RWPE1 (cell line): ENCODE measurements around the gene TNFAIP2.

Experiments used
- CTCF ChIA-PET: fragments of 350-600 bp; sonication (Branson Sonifier 250); formaldehyde crosslinking; extraction: SDS; loops from one replicate; lab custom pipeline; 2021; lab: Yijun Ruan, JAX
- POLR2A ChIA-PET: fragments of 400-600 bp; formaldehyde crosslinking; extraction: SDS; loops from one replicate; lab custom pipeline; 2020; ENCODE audit warnings: antibody characterized with exemption; ENCODE audit not compliant: low non-redundant PET; lab: Yijun Ruan, JAX
- DNase-seq: peaks from one replicate; pipeline ENCODE4 v3.0.0; 2012; ENCODE audit warnings: low spot score
- H3K27ac ChIP-seq: fragments of 450-650 bp; 2 replicates; pipeline ENCODE4 v1.5.1; 2017
- TF ChIP-seq, protein P1 (sequence below): fragments of 450-650 bp; conservative IDR thresholded peaks from 2 replicates; pipeline ENCODE4 v1.5.1; 2017; ENCODE audit warnings: low read depth, mild to moderate bottlenecking

TNFAIP2 gene

DNA sequence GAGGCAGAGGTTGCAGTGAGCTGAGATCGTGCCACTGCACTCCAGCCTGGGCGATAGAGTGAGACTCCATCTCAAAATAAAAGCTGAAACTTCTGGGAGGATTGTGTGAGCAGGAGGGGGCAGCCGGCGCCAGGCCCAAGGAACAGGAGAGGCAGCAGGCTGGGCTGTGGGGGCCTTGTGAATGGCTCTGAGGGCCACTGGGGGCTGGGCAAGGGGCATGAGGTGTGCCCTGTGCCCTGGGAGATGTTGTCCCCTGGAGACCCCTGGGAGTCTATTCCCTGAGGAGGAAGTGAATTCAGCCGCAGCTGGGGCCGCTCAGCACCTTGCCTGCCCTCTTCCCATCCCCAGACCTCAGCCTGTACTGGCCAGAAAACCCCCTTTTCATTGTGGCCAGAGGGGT, 34.3 kb upstream of the TNFAIP2 start:
- TF ChIP-seq, protein P1, sequence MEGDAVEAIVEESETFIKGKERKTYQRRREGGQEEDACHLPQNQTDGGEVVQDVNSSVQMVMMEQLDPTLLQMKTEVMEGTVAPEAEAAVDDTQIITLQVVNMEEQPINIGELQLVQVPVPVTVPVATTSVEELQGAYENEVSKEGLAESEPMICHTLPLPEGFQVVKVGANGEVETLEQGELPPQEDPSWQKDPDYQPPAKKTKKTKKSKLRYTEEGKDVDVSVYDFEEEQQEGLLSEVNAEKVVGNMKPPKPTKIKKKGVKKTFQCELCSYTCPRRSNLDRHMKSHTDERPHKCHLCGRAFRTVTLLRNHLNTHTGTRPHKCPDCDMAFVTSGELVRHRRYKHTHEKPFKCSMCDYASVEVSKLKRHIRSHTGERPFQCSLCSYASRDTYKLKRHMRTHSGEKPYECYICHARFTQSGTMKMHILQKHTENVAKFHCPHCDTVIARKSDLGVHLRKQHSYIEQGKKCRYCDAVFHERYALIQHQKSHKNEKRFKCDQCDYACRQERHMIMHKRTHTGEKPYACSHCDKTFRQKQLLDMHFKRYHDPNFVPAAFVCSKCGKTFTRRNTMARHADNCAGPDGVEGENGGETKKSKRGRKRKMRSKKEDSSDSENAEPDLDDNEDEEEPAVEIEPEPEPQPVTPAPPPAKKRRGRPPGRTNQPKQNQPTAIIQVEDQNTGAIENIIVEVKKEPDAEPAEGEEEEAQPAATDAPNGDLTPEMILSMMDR, result no peak
- ChIA-PET POLR2A (no interaction called here), CTCF (interaction anchor here (0.6 to 1.1 kb wide), 2 partner anchors 10 to 57 kb away, joined by 3 read pairs; no protein-coding TSS in a partner anchor)
- H3K27ac ChIP-seq, result no peak overlapping the region
- no peak for DNase-seq

DNA sequence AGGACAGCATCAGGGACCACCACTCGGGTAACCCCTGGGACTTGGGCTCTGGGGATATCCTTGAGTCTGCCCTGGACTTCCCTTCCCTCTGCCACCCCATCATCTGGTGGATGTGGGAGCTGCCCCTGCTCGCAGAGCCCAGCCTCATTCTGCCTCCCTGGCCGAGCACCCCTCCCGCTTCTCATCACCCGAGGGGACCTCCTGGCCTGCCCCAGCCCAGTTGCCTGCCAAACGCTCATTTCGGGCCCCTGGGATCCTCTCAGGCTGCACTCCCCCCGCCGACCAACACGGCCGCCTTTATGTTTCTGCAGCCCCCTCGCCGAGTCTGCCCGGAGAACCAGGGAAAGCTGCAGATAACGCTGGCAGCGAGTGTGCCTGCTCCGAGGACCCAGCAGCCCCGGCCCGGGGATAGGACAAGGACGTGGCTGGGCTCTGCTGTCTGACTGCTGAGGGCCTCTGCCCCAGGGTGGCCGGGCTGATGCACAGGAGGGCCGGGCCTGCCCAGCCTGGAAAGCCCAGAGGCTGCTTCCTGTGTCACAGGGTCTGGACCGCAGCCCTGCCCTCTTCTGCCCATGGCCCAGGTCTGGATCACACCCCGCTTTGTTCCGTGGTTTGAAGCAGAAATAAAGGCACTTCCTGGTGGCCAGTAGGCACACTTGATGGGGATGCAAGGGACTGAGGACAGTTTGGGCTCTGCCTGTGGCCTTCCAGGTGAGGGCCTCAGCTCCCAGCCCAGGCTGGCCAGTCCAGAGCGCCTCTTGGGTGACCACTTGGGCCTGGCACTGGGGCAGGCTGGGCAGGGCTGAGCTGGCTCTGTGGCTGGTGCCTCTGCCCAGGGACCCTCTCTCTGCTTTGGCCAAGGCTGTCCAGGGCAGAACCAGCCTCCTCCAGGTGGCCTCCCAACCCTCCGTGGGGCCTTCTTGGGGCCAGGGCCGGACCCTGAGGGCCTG, 33.6 kb upstream of the TNFAIP2 start:
- TF ChIP-seq, protein P1, result no peak
- no peak overlapping the region for H3K27ac ChIP-seq
- POLR2A ChIA-PET, result no interaction called here
- CTCF ChIA-PET, result interaction anchor here (1.1 kb wide), 1 partner anchor 11 kb away, joined by 3 read pairs; no protein-coding TSS in a partner anchor
- DNase-seq, result no peak

DNA sequence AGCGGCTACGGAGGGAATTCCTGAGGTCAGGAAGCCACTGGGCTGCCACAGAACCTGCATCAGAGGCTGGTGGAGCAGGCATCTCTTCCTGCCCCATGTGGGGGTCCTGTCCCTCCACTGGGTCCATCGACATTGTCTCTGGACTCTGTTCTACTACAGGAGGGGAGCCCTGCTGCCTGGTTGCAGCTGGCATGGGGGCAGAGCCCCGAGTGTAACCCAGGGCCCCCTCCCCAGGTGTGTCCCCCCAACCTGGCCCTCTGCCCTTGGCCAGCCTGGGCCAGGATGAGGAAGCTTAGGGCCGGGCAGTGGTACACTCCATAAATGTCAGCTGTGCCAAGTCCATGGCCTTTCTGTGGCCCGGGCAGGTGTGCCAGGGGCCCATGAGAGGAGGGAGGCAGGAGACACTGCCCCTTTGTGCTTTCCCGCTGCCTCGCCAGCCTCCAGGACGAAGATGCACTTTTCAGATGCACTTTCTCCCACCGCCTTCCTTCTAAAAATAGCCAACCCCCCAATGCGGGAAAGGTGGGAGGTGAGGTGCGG, 32.7 kb upstream of the TNFAIP2 start:
- CTCF ChIA-PET, result interaction anchor here (0.6 to 1.4 kb wide), 5 partner anchors 15 to 355 kb away, joined by 3 to 7 read pairs (median 4); no protein-coding TSS in a partner anchor
- POLR2A ChIA-PET, result no interaction called here
- TF ChIP-seq, protein P1, result no peak

DNA sequence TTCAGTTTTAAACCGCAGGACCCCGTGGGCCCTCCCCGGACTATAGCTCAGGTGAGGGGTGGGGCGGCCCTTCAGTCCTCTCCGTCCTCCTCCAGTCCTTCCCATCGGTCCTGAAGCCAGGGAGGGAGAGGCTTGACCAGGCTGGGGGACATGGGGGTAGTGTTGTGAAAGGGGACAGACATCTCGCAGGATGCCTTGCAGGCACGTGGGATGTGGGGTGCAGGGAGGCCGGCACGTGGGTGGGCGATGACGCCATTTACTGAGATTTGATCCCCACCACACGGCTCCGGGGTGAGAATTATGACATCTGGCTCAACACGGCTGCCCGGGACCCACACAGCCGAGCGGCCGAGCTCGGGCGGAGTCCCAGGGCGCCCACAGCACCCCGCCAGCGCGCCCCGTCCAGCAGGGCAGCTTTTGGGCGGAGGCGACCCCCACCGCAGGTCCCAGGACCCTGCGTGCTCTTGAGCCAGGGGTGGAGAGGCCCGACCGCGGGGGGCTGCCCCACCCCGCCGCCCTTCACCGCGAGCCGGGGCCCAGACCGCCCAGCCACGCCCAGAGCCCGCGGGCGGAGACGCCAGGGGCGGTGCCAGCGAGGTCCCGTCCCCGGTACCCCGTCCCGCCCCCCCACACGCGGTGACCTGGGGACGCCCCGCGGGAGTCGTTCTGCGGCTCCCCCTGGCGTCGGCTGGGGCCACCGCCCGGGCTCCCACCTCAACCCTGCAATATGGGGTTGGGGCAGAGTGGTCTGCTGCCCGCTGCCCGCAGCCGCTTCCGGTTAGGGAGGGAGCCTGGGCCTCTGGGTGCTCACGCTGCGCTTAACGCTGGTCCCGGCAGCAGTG, 32.0 kb upstream of the TNFAIP2 start:
- peak overlapping the region; percentile 51 for H3K27ac ChIP-seq
- TF ChIP-seq, protein P1, result peak; percentile 67
- no peak for DNase-seq
- POLR2A ChIA-PET, result no interaction called here
- CTCF ChIA-PET, result interaction anchor here (0.6 to 1.4 kb wide), 6 partner anchors 16 to 354 kb away, joined by 3 to 7 read pairs (median 4); no protein-coding TSS in a partner anchor

More for the DNA sequence above, 32.7 kb upstream of the TNFAIP2 start:
- no peak for DNase-seq
- no peak overlapping the region for H3K27ac ChIP-seq

DNA sequence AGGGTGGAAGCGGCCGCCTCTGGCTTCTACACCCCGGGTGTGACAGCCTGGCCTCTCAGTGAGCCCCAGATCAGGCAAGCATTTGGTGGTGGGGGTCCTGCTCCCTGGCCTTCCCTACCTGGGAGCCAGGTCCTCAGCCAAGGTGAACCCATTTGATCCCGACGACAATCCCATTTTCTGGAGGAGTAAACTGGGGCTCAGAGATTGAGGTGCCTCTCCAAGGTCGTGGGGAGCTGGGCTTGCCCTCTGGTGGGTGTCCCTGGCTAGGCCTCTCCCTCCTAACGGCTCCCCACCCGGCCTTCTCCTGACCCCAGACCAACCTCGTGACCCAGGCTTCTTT, 31.4 kb upstream of the TNFAIP2 start:
- no peak for DNase-seq
- POLR2A ChIA-PET, result no interaction called here
- TF ChIP-seq, protein P1, result peak; percentile 39
- CTCF ChIA-PET, result interaction anchor here (0.7 to 1.4 kb wide), 3 partner anchors 17 to 202 kb away, joined by 3 to 5 read pairs (median 3); no protein-coding TSS in a partner anchor
- H3K27ac ChIP-seq, result peak overlapping the region; percentile 51
